ENCODE data around the gene MPDU1.
A peak's percentile ranks its signal among the peaks of the same experiment; 100 is the strongest.

Gene MPDU1

DNA sequence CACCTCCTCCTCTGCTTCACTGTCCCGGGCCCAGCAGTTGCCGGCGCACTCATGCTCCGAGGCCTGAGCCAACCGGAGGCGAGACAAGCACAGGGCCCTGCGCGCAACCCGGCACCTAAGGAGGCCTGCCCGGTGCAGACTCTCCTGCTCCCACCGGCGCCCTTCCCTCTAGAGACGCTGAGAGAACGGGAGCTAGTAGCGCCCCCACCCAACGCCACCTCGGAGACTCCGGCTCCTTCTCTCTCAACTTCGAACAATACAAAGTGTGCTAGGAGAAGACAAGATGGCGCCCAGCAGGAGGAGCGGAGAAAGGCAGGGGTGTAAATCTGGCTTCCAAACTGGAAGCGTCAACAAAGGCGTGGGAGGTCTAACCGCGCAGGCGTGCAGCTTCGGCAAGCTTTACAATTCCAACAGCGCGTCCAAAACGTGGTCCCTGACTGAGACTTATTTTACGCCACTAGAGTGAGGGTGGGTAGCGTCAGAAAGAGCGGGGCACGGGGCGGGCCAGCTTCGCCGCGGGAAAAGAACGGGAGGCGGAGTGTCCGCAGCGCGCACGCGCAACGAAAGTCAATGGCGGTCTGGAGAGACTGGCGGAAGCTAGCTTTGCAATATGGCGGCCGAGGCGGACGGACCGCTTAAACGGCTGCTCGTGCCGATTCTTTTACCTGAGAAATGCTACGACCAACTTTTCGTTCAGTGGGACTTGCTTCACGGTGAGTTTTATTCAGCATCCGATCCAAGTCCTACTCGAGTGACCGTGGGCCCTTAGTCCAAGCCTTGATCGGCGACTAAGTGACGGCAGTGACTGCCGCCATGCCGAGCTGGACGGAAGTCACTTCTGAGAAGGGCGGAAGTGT lies at the start of gene MPDU1:
Gene MPDU1 (plus strand): TSS at position 600 of the 857 bp plus-strand sequence. CDS start 11 bp downstream, at position 611.
- DNase-seq (ENCODE audit: low read depth in 1 of 2, low spot score in 1 of 2), result peak; percentile 87 to 91

DNA sequence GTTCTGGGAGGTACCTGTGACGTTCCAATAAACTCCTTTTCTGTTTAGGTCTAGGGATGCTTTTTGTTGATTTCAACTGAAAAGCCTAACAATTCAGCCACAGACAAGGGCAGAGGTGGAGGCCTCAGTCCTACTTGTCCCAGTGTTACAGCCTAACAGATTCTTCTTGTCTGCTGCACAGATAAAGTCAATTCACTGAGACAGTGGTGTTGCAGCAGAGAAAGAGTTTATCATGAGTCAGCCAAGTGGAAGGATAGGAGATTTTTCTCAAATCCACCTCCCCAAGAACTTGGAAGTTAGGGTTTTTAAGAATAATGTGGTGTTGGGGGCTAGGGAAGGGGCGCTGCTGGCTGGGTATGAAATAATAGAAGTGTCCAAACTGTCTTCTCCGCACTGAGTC lies 45.6 kb upstream of the MPDU1 start:
- DNase-seq (ENCODE audit: low read depth in 1 of 2, low spot score in 1 of 2), result no peak

DNA sequence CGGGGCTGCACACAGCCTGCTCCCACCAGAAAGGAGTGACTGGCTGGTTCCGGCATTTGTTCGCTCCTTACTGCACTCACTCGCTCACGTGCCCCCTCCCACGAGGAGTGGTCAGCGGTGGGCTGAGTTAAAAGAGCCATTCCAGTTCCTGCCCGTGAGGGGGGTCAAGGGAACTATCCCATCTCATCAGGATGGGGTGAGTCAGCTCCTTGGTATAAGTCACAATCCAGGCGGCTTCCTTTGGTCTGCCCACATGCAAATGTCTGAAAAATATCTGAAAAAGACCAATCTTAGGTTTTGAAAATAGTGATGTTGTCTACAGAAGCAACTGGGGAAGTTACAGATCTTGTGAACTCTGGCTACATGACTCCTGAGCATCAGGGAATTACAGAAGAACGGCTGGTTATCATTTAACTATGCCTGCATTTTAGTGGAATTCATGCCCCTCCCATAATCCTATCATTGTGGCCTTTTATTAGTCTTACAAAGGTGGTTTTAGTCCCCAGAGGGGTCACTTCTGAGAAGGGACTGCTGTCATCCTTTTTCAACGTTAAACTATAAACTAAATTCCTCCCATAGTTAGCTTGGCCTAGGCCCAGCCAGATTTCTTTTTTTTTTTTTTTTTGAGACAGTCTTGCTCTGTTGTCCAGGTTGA lies 44.6 kb upstream of the MPDU1 start:
- DNase-seq (ENCODE audit: low read depth in 1 of 2, low spot score in 1 of 2), result no peak

- DNase-seq (ENCODE audit: low read depth in 1 of 2, low spot score in 1 of 2), result no peak
Observed at GRCh38 chr17:7541074-7541621, 42.5 kb upstream of the MPDU1 start.

DNA sequence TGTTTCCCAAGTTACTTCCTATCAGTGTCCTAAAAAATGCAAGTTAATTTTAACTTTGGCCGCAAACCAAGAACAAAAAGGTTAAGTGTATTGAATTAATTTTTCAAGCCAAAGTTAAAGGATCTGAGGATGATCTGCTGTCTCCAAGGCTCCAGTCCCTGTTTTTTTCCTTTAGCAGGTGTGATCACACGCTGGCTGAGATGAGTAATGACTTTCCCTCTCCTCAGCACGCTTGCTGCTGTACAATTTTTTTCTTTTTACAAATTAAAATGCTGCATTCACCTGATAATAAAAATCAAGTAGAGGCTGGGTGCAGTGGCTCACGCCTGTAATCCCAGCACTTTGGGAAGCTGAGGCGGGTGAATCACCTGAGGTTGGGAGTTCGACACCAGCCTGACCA lies 38.7 kb upstream of the MPDU1 start:
- DNase-seq (ENCODE audit: low read depth in 1 of 2, low spot score in 1 of 2), result no peak

GRCh38 chr17:7548585-7549400 lies 34.9 kb upstream of the MPDU1 start, which contains the start of gene TNFSF12:
TSS of gene TNFSF12 (plus strand) at chr17:7549058. CDS start at chr17:7549154, 96 bp downstream.
- peak; percentile 27 to 44 for DNase-seq (ENCODE audit: low read depth in 1 of 2, low spot score in 1 of 2)

- DNase-seq (ENCODE audit: low read depth in 1 of 2, low spot score in 1 of 2), result peak in 1 of 2 donors; percentile 17
Observed at GRCh38 chr17:7549401-7550055, 34.1 kb upstream of the MPDU1 start.

GRCh38 chr17:7550344-7550743 lies 33.3 kb upstream of the MPDU1 start:
- DNase-seq (ENCODE audit: low read depth in 1 of 2, low spot score in 1 of 2), result no peak

- no peak for DNase-seq (ENCODE audit: low read depth in 1 of 2, low spot score in 1 of 2)
Observed at GRCh38 chr17:7551396-7551795, 32.3 kb upstream of the MPDU1 start.

- DNase-seq (ENCODE audit: low read depth in 1 of 2, low spot score in 1 of 2), result no peak
Observed at GRCh38 chr17:7552621-7553051, 31.0 kb upstream of the MPDU1 start.

- no peak for DNase-seq (ENCODE audit: low read depth in 1 of 2, low spot score in 1 of 2)
Observed at GRCh38 chr17:7553356-7553755, 30.3 kb upstream of the MPDU1 start.

GRCh38 chr17:7555320-7555948 lies 28.2 kb upstream of the MPDU1 start:
- no peak for DNase-seq (ENCODE audit: low read depth in 1 of 2, low spot score in 1 of 2)

GRCh38 chr17:7556627-7557026 lies 27.0 kb upstream of the MPDU1 start:
- DNase-seq (ENCODE audit: low read depth in 1 of 2, low spot score in 1 of 2), result no peak

DNA sequence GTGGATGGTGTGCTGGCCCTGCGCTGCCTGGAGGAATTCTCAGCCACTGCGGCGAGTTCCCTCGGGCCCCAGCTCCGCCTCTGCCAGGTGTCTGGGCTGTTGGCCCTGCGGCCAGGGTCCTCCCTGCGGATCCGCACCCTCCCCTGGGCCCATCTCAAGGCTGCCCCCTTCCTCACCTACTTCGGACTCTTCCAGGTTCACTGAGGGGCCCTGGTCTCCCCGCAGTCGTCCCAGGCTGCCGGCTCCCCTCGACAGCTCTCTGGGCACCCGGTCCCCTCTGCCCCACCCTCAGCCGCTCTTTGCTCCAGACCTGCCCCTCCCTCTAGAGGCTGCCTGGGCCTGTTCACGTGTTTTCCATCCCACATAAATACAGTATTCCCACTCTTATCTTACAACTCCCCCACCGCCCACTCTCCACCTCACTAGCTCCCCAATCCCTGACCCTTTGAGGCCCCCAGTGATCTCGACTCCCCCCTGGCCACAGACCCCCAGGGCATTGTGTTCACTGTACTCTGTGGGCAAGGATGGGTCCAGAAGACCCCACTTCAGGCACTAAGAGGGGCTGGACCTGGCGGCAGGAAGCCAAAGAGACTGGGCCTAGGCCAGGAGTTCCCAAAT lies 26.4 kb upstream of the MPDU1 start:
- DNase-seq (ENCODE audit: low read depth in 1 of 2, low spot score in 1 of 2), result no peak

DNA sequence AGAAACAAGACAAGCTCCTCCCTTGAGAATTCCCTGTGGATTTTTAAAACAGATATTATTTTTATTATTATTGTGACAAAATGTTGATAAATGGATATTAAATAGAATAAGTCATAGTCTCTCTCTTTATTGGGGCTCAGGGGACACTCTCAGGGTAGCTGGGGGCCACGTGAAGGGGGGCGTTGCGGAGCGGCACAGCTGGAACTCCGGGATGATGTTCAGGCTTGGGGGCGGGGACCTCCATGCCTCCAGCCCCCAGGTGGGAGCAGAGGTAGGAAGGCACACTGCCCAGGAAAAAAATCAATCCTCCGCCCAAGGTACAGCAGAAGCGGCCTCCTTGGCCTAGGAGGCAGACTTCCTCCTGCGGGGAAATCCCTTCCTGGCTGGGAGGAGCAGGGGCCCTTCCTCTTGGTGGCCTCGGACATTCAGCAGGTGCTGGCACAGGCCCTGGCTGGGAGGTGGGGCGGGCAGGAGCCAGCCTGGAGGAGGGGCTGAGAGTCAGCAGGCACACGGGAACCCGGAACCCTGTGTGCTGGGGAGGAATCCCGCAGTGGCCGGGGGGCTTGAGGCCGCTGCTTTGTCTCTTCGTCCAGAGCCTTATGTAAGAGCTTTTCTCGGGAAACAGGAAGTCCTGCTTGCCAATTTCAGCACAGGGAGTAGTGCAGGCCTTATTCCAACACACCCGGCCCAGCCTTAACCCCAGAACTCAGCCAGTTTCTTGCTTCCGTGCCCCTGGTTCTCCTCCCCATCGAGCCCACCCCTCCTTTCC lies 25.7 kb upstream of the MPDU1 start:
- no peak for DNase-seq (ENCODE audit: low read depth in 1 of 2, low spot score in 1 of 2)

GRCh38 chr17:7558544-7559319 lies 24.9 kb upstream of the MPDU1 start, which contains the start of gene TNFSF13:
TSS of gene TNFSF13 (plus strand) at chr17:7558750. CDS start at chr17:7559040, 290 bp downstream.
- DNase-seq (ENCODE audit: low read depth in 1 of 2, low spot score in 1 of 2), result no peak

DNA sequence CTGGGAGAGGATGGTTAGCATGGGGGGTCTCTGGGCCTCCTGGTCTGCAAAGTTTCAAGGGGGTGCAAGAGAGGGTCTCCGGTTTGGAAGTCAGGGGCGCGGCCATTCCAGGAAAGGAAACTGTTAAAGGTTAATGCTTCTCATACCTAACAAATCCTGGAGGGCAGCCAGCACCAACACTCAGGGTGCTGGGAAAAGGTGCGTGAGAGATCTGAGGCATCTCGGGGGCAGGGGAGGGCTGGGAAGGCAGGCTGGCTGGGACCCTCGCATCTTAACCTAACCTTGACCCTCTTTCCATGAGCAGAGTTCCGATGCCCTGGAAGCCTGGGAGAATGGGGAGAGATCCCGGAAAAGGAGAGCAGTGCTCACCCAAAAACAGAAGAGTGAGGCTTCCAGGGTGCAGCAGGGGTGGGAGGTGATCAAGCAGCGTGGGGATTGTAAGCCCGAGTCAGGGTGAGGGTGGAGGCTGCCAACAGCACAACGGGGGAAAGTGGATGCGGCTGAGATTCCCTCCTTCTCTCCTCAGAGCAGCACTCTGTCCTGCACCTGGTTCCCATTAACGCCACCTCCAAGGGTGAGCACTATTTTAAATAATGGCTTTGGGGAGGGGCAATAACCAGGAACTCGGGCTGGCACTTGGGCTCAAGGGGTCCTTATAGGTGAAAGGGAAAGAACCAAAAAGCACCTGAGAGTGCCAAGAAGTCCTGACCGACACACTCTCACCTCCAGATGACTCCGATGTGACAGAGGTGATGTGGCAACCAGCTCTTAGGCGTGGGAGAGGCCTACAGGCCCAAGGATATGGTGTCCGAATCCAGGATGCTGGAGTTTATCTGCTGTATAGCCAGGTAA lies 24.1 kb upstream of the MPDU1 start:
- DNase-seq (ENCODE audit: low read depth in 1 of 2, low spot score in 1 of 2), result no peak

Measured in activated T-helper 1 cell treated with anti-CD3 and anti-CD28 coated beads, Interleukin-2, amount 50 U/mL, for 16 hours (primary cell).